T-helper 1 cell treated with Interleukin-12 subunit alpha and Interleukin-12 subunit beta and Interleukin-4 antibody, amounts not matched to agents 30 ng/mL and 1 ng/mL, for 36 hours (primary cell): Measurements from ENCODE around the gene MRAP. TPM values are rescaled to one million over a fixed set of nuclear protein-coding genes. Genes with fewer than 3 reads are reported as not detected.
"Not testable (repeated sequence)": the region's sequence is repeated elsewhere in the genome, so short reads cannot be mapped to it uniquely, and the experiment has no call there.

ENCODE experiments used
- intact Hi-C: fragments of 100-400 bp; cut with micrococcal nuclease; formaldehyde crosslinking; loops from one replicate; pipeline ENCODE4 v1.15.1; 2024
- total RNA-seq: library from RNA; stranded (reverse); gene quantifications from 2 replicates; pipeline ENCODE4 v1.2.3, GENCODE V29; 2022

The MRAP gene
- total RNA-seq, 1 donor from 2014 or later = not detected

DNA sequence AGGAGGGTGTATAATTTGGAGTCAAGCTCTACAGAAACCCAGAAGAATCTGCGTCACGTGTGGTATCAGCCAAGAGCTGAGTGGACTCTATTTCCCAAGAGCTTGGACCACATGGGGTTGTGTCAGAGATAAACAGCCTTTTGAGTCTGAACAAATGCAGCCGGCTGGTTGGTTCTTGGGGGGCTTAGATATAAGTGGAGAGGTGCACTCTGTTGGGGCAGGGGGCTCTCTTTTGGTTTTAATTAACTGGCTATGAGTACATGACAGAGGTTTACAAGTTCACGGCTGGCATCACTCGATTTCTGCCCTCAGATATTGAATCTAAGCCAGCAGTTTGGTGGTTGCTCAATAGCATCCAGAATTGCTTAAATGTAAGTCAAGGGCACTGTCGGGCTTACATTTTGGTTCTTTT lies 501 bp upstream of the MRAP start:
- intact Hi-C loops = no loop called here

DNA sequence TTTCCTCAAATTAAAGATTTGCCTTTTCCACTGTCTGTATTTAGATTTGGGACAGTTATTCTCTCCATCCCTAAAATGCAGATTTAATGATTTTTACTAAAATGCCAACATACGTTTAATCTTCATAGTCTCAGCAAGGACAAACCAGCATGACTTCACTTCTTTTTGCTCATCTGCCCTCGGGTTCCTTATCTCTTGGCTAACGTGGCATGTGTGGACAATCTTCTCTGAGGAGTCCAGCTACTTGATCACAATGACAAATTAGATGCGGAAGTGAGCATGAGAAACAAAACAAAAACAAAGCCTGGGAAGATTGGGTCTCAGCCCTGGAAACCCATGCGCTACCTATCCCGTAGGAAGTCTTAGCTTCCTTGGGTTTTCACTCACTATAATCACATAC lies 1.0 kb downstream of the MRAP start:
- intact Hi-C loops = no loop called here

DNA sequence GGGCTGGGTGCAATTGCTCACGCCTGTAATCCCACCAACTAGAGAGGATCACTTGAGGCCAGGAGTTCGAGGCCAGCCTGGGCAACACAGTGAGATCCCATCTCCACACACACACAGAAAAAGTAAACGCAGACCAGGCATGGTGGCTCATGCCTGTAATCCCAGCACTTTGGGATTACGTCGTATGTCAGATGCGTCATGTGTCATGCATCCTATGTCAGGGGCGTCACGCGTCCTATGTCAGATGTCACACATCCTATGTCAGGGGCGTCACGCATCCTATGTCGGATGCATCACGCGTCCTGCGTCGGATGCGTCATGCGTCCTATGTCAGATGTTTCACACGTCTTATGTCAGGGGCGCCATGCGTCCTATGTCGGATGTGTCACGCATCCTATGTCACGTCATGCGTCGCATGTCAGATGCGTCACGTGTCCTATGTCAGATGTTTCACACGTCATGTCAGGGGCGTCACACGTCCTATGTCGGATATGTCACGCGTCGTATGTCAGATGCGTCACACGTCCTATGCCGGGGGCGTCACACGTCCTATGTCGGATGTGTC lies 1.5 kb downstream of the MRAP start:
- intact Hi-C loops = no loop called here

- intact Hi-C loops = no loop called here
Measured at GRCh38 chr21:32301596-32301995, 2.9 kb downstream of the MRAP start.

- intact Hi-C loops = no loop called here
Measured at GRCh38 chr21:32302560-32302959, 3.9 kb downstream of the MRAP start.

DNA sequence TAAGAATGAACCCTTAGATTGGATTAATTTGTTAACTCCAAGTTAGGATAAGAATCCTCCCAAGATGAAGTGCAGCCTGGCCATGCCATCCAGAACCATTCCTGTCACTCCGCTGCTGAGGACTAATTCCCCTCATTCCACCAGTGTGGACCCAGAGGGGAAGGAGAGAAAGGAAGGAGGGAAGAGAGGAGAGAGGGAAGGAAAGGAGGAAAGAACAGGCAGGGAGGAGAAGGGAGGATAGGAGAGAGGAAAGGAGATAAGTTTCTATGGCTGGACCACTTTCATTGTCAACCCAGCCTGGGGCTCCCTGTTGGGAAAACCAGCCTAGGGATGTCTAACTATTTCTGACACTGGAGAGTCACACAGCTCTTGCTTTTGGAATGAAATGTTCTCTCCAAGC lies 4.7 kb downstream of the MRAP start:
- intact Hi-C loops = no loop called here

- intact Hi-C loops = no loop called here
Measured at GRCh38 chr21:32304998-32305397, 6.3 kb downstream of the MRAP start.

DNA sequence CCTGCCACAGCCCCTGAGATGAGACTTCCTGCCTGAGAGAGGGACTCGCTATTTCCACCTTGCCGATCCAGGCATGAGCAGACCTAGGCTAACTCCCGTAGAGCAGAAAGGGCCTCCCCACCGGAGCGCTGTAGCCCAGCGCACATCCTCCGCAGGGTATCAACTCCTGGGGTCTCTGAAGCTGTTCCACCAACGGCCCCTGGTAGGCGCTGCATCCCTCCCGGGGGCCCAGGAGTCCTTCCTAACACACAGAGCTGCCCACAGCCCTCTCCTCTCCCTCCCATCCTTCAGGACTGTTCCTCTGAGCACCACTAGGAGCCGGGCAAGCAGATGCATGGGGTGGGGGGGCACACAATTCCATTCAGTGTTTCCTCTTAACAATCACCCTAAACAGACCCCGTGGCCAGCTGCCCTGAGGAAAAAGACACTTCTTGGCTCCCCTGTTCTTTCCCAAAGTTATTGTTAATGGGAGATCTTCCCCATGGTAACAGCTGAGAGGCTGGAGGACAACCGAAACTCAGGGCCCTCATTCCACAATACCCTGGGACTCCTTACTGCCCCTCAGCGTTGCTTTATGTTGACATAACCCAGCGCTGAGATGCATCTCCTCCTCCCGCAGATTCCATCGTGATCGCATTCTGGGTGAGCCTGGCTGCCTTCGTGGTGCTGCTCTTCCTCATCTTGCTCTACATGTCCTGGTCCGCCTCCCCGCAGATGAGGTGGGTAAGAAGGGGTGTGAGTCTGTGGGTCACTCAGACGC lies 7.5 kb downstream of the MRAP start:
- intact Hi-C loops = no loop called here

DNA sequence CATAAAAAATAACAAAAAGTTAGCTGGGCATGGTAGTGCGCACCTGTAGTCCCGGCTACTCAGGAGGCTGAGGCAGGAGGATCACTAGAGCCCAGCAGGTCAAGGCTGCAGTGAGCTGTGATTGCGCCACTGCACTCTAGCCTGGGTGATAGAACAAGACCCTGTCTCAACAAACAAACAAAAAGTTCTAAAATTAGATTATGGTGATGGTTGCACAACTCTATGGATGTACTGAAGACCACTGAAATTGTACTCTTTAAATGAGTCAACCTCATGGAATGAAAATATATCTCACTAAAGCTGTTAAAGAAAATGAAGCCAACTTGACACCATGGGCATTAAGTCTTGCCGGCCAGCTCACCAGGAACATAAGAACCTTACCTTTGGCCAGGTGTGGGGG lies 9.1 kb downstream of the MRAP start:
- intact Hi-C loops = no loop called here

GRCh38 chr21:32308696-32309095 lies 10.0 kb downstream of the MRAP start:
- intact Hi-C loops = no loop called here

DNA sequence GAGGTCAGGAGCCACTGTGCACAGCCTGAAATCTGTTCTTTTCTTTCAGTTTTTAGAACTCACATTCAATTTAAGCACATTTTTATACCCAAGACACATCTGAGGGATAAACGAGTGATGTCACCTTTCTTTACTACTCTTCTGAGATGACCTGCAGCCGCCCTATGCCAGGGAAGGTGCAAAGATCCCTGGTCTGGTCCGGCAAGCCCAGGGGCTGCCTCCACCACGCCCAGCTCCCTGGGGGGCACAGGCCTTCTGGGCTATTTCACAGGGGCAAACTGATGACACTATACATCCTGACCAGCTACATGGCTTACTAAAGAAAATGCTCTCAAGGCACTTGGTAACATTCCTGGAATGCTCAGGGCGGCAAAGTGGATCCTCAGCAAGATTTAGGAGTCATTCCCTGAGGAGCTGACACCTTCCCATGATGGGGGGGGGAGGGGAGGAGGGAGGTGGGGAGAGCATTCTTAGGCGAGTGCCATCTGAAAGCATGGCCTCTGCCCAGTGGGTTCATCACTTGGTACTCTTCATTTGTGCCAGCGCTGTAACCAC lies 11.3 kb downstream of the MRAP start:
- intact Hi-C loops = no loop called here

- intact Hi-C loops = not testable (repeated sequence)
Measured at GRCh38 chr21:32310976-32311375, 12.3 kb downstream of the MRAP start.

DNA sequence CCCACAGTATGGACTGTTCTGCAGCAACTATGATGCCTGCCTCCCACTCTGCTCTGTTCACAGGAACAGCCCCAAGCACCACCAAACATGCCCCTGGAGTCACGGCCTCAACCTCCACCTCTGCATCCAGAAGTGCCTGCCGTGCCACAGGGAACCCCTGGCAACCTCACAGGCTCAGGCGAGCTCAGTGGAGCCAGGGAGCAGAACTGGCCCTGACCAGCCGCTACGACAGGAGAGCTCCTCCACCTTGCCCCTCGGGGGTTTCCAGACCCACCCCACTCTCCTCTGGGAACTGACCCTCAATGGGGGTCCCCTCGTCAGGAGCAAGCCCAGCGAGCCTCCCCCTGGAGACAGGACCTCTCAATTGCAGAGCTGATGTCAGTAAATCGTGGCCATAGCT lies 13.0 kb downstream of the MRAP start:
- intact Hi-C loops = no loop called here

DNA sequence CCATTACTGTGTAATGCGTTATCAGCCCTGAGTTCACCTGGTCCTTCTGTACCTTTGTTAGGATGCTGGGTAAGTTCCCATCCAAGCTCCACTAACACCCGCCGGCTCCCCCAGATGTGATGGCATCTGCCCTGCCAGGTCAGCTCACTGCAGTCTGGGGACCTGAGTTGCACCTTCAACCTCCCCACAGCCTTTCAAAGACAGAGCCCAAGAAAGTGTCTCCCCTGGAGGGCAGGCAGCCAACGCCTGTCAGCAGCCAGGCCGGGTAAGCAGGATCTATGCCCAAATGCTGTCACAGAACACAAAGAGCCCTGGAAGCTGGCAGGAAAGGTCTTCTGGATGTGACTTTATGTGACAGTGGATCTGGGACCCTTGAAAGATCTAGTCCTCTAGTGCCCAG lies 13.7 kb downstream of the MRAP start:
- intact Hi-C loops = no loop called here

DNA sequence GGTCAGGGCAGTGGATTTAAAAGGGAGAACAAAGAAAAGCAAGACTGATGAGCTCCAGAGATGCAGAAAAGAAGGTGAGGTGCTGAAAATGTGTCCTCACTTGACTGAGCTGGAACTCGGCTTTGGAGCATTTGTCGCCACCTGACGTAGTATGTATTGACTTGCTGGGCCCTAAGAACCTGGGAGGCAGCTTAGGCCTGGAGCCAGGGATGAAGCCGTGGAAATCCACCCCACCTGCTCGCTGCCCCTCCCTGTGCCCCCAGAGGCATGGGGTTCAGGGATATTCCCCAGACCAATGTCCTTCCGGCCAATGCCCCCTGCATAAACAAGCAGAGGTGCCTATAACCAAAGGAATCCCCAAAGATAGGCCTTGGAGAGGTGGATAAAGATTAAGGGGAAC lies 14.3 kb downstream of the MRAP start:
- intact Hi-C loops = no loop called here

GRCh38 chr21:32314806-32315205 lies 16.2 kb downstream of the MRAP start:
- intact Hi-C loops = no loop called here

DNA sequence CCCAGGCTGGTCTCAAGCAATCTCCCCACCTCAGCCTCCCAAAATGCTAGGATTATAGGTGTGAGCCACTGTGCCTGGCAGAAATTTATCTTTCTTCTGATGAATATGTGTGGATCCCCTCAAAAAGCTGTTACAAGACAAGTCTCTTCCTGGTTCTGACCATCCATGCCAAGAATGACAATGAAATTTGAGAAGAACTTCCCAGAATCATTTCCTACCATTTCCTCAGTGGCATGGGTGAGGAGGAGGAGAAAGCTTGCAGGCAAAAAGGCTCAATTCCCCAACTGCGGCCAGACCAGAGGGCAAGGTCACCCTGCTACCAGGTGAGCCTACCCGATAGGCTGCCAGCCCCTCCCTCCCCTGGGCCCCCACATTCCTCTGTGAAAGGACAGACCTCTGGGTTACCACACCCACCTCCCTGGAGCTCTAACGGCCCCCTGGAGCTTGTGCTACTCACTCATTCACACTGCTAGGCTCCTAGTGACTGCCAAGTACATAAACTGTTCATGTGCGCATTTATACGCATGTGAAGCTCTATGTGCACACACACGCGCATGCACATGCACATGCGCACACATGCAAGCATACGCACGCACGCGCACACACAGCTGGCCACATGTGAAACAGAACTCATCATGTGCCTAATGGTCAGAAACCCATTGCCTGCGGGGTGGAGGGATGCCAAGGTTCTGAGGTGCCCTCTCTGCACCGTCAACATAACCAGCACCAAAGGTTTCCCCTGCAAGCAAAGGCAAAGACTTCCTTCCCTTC lies 17.0 kb downstream of the MRAP start:
- intact Hi-C loops = no loop called here

- intact Hi-C loops = no loop called here
Measured at GRCh38 chr21:32316361-32317215, 17.9 kb downstream of the MRAP start.

GRCh38 chr21:32317726-32318125 lies 19.1 kb downstream of the MRAP start:
- intact Hi-C loops = no loop called here

DNA sequence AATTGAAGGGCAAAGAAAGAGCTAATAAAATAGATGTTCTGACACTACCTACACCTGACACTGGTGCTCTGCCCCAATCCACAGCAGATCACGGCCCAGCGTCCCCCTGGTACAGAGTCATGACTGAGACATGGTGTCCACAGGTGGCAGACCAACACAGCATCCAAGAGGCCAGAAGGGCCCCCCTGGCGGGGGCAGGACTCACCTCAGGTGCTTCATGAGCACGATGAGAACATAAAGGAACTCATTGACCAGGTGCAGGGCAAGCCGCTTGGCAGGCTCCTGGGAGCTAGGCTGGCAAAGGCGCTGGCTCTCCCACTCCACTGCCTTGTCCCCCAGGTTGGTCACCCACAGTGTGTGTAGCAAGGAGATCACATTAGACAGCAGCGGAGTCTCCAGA lies 20.4 kb downstream of the MRAP start:
- intact Hi-C loops = no loop called here

GRCh38 chr21:32320059-32320458 lies 21.4 kb downstream of the MRAP start:
- intact Hi-C loops = no loop called here
